HEK293 (cell line): ENCODE measurements around the gene KANK3.

ENCODE experiments used
- CTCF ChIA-PET: fragments of 350-600 bp; formaldehyde crosslinking; extraction: SDS; loops from one replicate; lab custom pipeline; 2021; ENCODE audit warnings: antibody characterized with exemption; lab: Yijun Ruan, JAX
- POLR2A ChIA-PET: fragments of 300-600 bp; formaldehyde crosslinking; extraction: SDS; loops from one replicate; lab custom pipeline; 2020; ENCODE audit warnings: antibody characterized with exemption, inconsistent platforms; lab: Yijun Ruan, JAX
- H3K27ac ChIP-seq: fragments of 200-500 bp; sonication (Bioruptor generic); 2 replicates; pipeline ENCODE4 v1.5.1; 2014; ENCODE audit warnings: low read depth, low read length, control low read depth, inconsistent platforms; ENCODE audit errors: extremely low read depth
- H3K36me3 ChIP-seq, 2 experiments: fragments of 200-500 bp in 1 of 2; sonication (Bioruptor generic) in 1 of 2; 1 replicate in 1 of 2; 2 replicates in 1 of 2; pipeline ENCODE4 v1.5.1; 2014 to 2017; ENCODE audit warnings: inconsistent platforms in 2 of 2, low read length in 2 of 2; ENCODE audit not compliant: control insufficient read depth in 2 of 2, insufficient read depth in 1 of 2
- H3K4me1 ChIP-seq: fragments of 200-500 bp; sonication (Bioruptor generic); 2 replicates; pipeline ENCODE4 v1.5.1; 2014; ENCODE audit warnings: mild to moderate bottlenecking, low read length, inconsistent platforms; ENCODE audit not compliant: control insufficient read depth, insufficient read depth
- H3K4me3 ChIP-seq: 2 replicates; pipeline ENCODE4 v1.5.1; 2011; ENCODE audit warnings: low read depth, mild to moderate bottlenecking, control low read depth, low read length, moderate library complexity
- H3K9me3 ChIP-seq: fragments of 200-500 bp; sonication (Bioruptor generic); 2 replicates; pipeline ENCODE4 v1.5.1; 2014; ENCODE audit warnings: low read depth, low read length, inconsistent platforms; ENCODE audit not compliant: control insufficient read depth, insufficient read depth
- BCL11A ChIP-seq: fragments of 450-650 bp; formaldehyde crosslinking; IDR thresholded peaks from 2 replicates; pipeline ENCODE4 v1.5.1; 2016; ENCODE audit warnings: low read depth, missing biosample characterization, missing genetic modification characterization
- EGR2 ChIP-seq: fragments of 450-650 bp; formaldehyde crosslinking; IDR thresholded peaks from 2 replicates; pipeline ENCODE4 v1.5.1; 2016; ENCODE audit warnings: low read depth, missing biosample characterization, missing genetic modification characterization
- GFI1B ChIP-seq: fragments of 450-650 bp; formaldehyde crosslinking; IDR thresholded peaks from 2 replicates; pipeline ENCODE4 v1.5.1; 2016; ENCODE audit warnings: missing biosample characterization, missing genetic modification characterization
- GLIS1 ChIP-seq: fragments of 450-650 bp; formaldehyde crosslinking; IDR thresholded peaks from 2 replicates; pipeline ENCODE4 v1.5.1; 2016; ENCODE audit warnings: missing biosample characterization, missing genetic modification characterization
- GLIS2 ChIP-seq: fragments of 450-650 bp; formaldehyde crosslinking; IDR thresholded peaks from 2 replicates; pipeline ENCODE4 v1.5.1; 2016; ENCODE audit warnings: missing biosample characterization, missing genetic modification characterization
- HOXD13 ChIP-seq: sonication (generic); formaldehyde crosslinking; IDR thresholded peaks from 2 replicates; pipeline ENCODE4 v1.8.0; 2022; ENCODE audit warnings: missing genetic modification reagents, borderline replicate concordance
- ZFHX2 ChIP-seq: fragments of 450-650 bp; formaldehyde crosslinking; conservative IDR thresholded peaks from 2 replicates; pipeline ENCODE4 v1.5.1; 2016; ENCODE audit warnings: missing biosample characterization, missing genetic modification characterization
- ZFP41 ChIP-seq: fragments of 450-650 bp; formaldehyde crosslinking; IDR thresholded peaks from 2 replicates; pipeline ENCODE4 v1.5.1; 2016; ENCODE audit warnings: missing biosample characterization, missing genetic modification characterization, borderline replicate concordance
- ZNF112 ChIP-seq: fragments of 450-650 bp; formaldehyde crosslinking; IDR thresholded peaks from 2 replicates; pipeline ENCODE4 v1.5.0; 2017; ENCODE audit warnings: missing biosample characterization, missing genetic modification characterization
- ZNF121 ChIP-seq: fragments of 450-650 bp; formaldehyde crosslinking; IDR thresholded peaks from 2 replicates; pipeline ENCODE4 v1.5.1; 2016; ENCODE audit warnings: missing biosample characterization, missing genetic modification characterization
- ZNF16 ChIP-seq: fragments of 450-650 bp; formaldehyde crosslinking; IDR thresholded peaks from 2 replicates; pipeline ENCODE4 v1.5.1; 2016; ENCODE audit warnings: low read depth, missing biosample characterization, missing genetic modification characterization
- ZNF175 ChIP-seq: fragments of 450-650 bp; formaldehyde crosslinking; IDR thresholded peaks from 2 replicates; pipeline ENCODE4 v1.5.1; 2016; ENCODE audit warnings: missing biosample characterization, missing genetic modification characterization
- ZNF19 ChIP-seq: fragments of 450-650 bp; formaldehyde crosslinking; IDR thresholded peaks from 2 replicates; pipeline ENCODE4; 2016; ENCODE audit warnings: missing biosample characterization, missing genetic modification characterization, low read depth
- ZNF280C ChIP-seq: fragments of 450-650 bp; formaldehyde crosslinking; IDR thresholded peaks from 2 replicates; pipeline ENCODE4 v1.5.1; 2016; ENCODE audit warnings: missing biosample characterization, missing genetic modification characterization
- ZNF404 ChIP-seq: fragments of 450-650 bp; formaldehyde crosslinking; IDR thresholded peaks from 2 replicates; pipeline ENCODE4 v1.5.1; 2017; ENCODE audit warnings: missing biosample characterization, missing genetic modification characterization
- ZNF544 ChIP-seq: fragments of 450-650 bp; formaldehyde crosslinking; IDR thresholded peaks from 2 replicates; pipeline ENCODE4 v1.5.0; 2017; ENCODE audit warnings: missing biosample characterization, missing genetic modification characterization
- ZNF548 ChIP-seq: fragments of 450-650 bp; formaldehyde crosslinking; IDR thresholded peaks from 2 replicates; pipeline ENCODE4 v1.5.1; 2016; ENCODE audit warnings: missing biosample characterization, missing genetic modification characterization
- ZNF571 ChIP-seq: fragments of 450-650 bp; formaldehyde crosslinking; IDR thresholded peaks from 2 replicates; pipeline ENCODE4 v1.5.0; 2017; ENCODE audit warnings: missing biosample characterization, missing genetic modification characterization
- ZNF670 ChIP-seq: fragments of 450-650 bp; formaldehyde crosslinking; IDR thresholded peaks from 2 replicates; pipeline ENCODE4 v1.5.1; 2016; ENCODE audit warnings: missing biosample characterization, missing genetic modification characterization, low read depth
- ZNF707 ChIP-seq: fragments of 450-650 bp; formaldehyde crosslinking; IDR thresholded peaks from 2 replicates; pipeline ENCODE4 v1.5.1; 2016; ENCODE audit warnings: missing biosample characterization, missing genetic modification characterization
- ZNF76 ChIP-seq: fragments of 450-650 bp; formaldehyde crosslinking; IDR thresholded peaks from 2 replicates; pipeline ENCODE4; 2016; ENCODE audit warnings: low read depth, missing biosample characterization, missing genetic modification characterization, borderline replicate concordance
- ZNF776 ChIP-seq: fragments of 450-650 bp; formaldehyde crosslinking; IDR thresholded peaks from 2 replicates; pipeline ENCODE4 v1.5.0; 2017; ENCODE audit warnings: missing biosample characterization, missing genetic modification characterization, borderline replicate concordance
- ZNF830 ChIP-seq: fragments of 450-650 bp; IDR thresholded peaks from 2 replicates; pipeline ENCODE4 v1.5.0; 2018; ENCODE audit warnings: missing biosample characterization, missing genetic modification characterization, low read depth, mild to moderate bottlenecking, moderate library complexity
- ZNF837 ChIP-seq: fragments of 450-650 bp; formaldehyde crosslinking; IDR thresholded peaks from 2 replicates; pipeline ENCODE4 v1.5.1; 2016; ENCODE audit warnings: missing biosample characterization, missing genetic modification characterization
- ZSCAN16 ChIP-seq: fragments of 450-650 bp; formaldehyde crosslinking; IDR thresholded peaks from 2 replicates; pipeline ENCODE4 v1.5.1; 2016; ENCODE audit warnings: missing biosample characterization, missing genetic modification characterization
- ZSCAN23 ChIP-seq: fragments of 450-650 bp; formaldehyde crosslinking; IDR thresholded peaks from 2 replicates; pipeline ENCODE4 v1.5.1; 2016; ENCODE audit warnings: missing biosample characterization, missing genetic modification characterization
- ZSCAN30 ChIP-seq: fragments of 450-650 bp; IDR thresholded peaks from 2 replicates; pipeline ENCODE4 v1.5.1; 2018; ENCODE audit warnings: missing biosample characterization, mild to moderate bottlenecking, missing genetic modification characterization, moderate library complexity
- TF ChIP-seq, protein P1 (sequence below): fragments of 450-650 bp; formaldehyde crosslinking; IDR thresholded peaks from 2 replicates; pipeline ENCODE4 v1.5.1; 2016; ENCODE audit warnings: missing biosample characterization, missing genetic modification characterization, low read depth

Gene KANK3

GRCh38 chr19:8370176-8371010 lies 27.3 kb upstream of the KANK3 start:
- Histone ChIP-seq H3K36me3 (peaks cover 0 to 4% of the 10 kb centered on the region in 2 experiments; a peak in 1 of 3 replicates), H3K27ac (no peak overlapping the region), H3K4me1 (peaks cover 14% of the 10 kb centered on the region), H3K9me3 (no peaks in the 10 kb centered on the region), H3K4me3 (no peak overlapping the region)
- ChIA-PET POLR2A (interaction anchor here (0.7 kb wide), 1 partner anchor 25 kb away, joined by 4 read pairs; no protein-coding TSS in a partner anchor), CTCF (interaction anchor here (0.6 to 1.2 kb wide), 3 partner anchors 9 to 26 kb away, joined by 3 to 6 read pairs (median 4); no protein-coding TSS in a partner anchor)
- TF ChIP-seq ZSCAN16 (tag by site-specific recombination) (no peak), EGR2 (tag by site-specific recombination) (peak; percentile 56), ZFHX2 (tag by site-specific recombination) (peak; percentile 70)

DNA sequence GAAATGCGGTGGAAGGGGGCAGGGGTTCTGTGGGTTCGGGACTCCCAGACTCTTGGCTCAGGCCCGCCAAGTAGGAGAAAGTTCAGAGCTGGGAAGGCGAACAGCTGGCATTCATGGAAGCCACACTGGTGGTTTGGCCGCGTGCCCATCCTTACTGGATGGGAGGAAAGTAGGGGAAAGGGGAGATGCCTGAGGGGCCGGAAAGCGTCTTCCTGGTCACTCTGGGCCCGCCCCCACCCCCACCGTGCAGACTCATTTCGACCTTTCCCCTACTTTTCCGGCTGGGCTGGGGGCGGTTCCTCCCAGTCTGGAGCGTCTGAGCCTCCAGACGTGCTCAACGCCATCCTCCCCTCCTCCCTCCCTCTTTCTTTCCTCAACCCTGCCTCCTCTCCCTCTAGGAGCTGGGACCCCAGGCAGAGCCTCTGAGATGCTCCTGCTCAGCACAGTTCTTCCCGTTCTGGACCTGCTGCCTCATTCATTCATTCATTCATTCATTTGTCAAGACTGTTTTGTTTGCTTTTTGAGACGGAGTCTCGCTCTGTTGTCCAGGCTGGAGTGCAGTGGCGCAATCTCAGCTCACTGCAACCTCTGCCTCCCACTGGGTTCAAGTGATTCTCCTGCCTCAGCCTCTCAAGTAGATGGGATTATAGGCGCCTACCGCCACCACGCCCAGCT lies 24.4 kb upstream of the KANK3 start:
- Histone ChIP-seq H3K4me1 (peaks cover 20% of the 10 kb centered on the region), H3K27ac (no peak overlapping the region), H3K36me3 (no peaks in the 10 kb centered on the region), H3K4me3 (peak overlapping the region; percentile 28), H3K9me3 (no peaks in the 10 kb centered on the region)
- ChIA-PET POLR2A (interaction anchor here (0.6 to 1.7 kb wide), 8 partner anchors 12 to 159 kb away, joined by 3 to 10 read pairs (median 3); partner anchors contain the start of genes MARCHF2 and RAB11B), CTCF (interaction anchor here (1.1 to 3.6 kb wide), 2 partner anchors 14 to 31 kb away, joined by 3 to 35 read pairs; no protein-coding TSS in a partner anchor)
- TF ChIP-seq ZNF670 (tag by site-specific recombination) (no peak), ZNF19 (tag by site-specific recombination) (no peak), ZNF404 (tag by site-specific recombination) (no peak), ZNF548 (no peak), ZFP41 (tag by site-specific recombination) (no peak), ZNF16 (tag by site-specific recombination) (no peak), HOXD13 (CRISPR knock-in tag) (no peak), ZNF544 (no peak), GFI1B (tag by site-specific recombination) (no peak; the same call in 1 of the 2 replicates), ZNF280C (tag by site-specific recombination) (no peak), ZNF571 (tag by site-specific recombination) (no peak), ZNF707 (tag by site-specific recombination) (no peak), ZNF830 (tag by site-specific recombination) (no peak), GLIS1 (tag by site-specific recombination) (peak; percentile 79), ZNF121 (tag by site-specific recombination) (peak; percentile 98), ZNF76 (no peak), ZSCAN23 (tag by site-specific recombination) (peak; percentile 4), GLIS2 (peak; percentile 88), ZNF776 (tag by site-specific recombination) (no peak), ZNF175 (tag by site-specific recombination) (no peak), ZNF837 (no peak), ZSCAN30 (tag by site-specific recombination) (0 out of 2 replicates have a peak, but pooled peaks have one; percentile 24), ZNF112 (tag by site-specific recombination) (no peak), BCL11A (tag by site-specific recombination) (no peak)
- TF ChIP-seq, protein P1, sequence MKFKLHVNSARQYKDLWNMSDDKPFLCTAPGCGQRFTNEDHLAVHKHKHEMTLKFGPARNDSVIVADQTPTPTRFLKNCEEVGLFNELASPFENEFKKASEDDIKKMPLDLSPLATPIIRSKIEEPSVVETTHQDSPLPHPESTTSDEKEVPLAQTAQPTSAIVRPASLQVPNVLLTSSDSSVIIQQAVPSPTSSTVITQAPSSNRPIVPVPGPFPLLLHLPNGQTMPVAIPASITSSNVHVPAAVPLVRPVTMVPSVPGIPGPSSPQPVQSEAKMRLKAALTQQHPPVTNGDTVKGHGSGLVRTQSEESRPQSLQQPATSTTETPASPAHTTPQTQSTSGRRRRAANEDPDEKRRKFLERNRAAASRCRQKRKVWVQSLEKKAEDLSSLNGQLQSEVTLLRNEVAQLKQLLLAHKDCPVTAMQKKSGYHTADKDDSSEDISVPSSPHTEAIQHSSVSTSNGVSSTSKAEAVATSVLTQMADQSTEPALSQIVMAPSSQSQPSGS (tag by site-specific recombination), result no peak
